OCI-LY3 (cell line): ENCODE results near the gene FZD2.
"Not testable (repeated sequence)": the region's sequence is repeated elsewhere in the genome, so short reads cannot be mapped to it uniquely, and the experiment has no call there.

ENCODE experiments used
- H2AFZ ChIP-seq: fragments of 200-600, 300-600 bp; shearing (Covaris generic); 2 replicates; pipeline ENCODE4 v1.6.0; 2014; ENCODE audit warnings: antibody characterized with exemption, low read depth, low read length
- H3K27ac ChIP-seq: fragments of 200-600, 300-600 bp; sonication (generic); 2 replicates; pipeline ENCODE4 v1.5.1; 2014; ENCODE audit warnings: mild to moderate bottlenecking, low read length, moderate library complexity, mixed read lengths
- H3K27me3 ChIP-seq: fragments of 200-600, 300-600 bp; sonication (generic); 2 replicates; pipeline ENCODE4 v1.6.1; 2014; ENCODE audit warnings: low read depth, low read length, mixed read lengths
- H3K36me3 ChIP-seq: fragments of 200-600, 300-600 bp; sonication (generic); replicated peaks from 2 replicates; pipeline ENCODE3; 2014; ENCODE audit warnings: low read depth, low read length, mixed read lengths
- H3K4me1 ChIP-seq: fragments of 300-600, 200-600 bp; sonication (generic); 2 replicates; pipeline ENCODE4 v1.6.1; 2014; ENCODE audit warnings: low read length, mixed read lengths
- H3K4me2 ChIP-seq: fragments of 200-600, 300-600 bp; sonication (generic); 2 replicates; pipeline ENCODE4 v1.6.1; 2014; ENCODE audit warnings: low read length, mixed read lengths
- H3K4me3 ChIP-seq: fragments of 300-600, 200-600 bp; sonication (generic); 2 replicates; pipeline ENCODE4 v1.5.1; 2014; ENCODE audit warnings: antibody characterized with exemption, mild to moderate bottlenecking, low read length, moderate library complexity
- H3K79me2 ChIP-seq: fragments of 300-600, 200-600 bp; shearing (Covaris generic); 2 replicates; pipeline ENCODE4 v1.6.1; 2014; ENCODE audit warnings: mild to moderate bottlenecking, low read length, mixed read lengths
- H3K9ac ChIP-seq: fragments of 300-600, 200-600 bp; shearing (Covaris generic); 2 replicates; pipeline ENCODE4 v1.6.0; 2014; ENCODE audit warnings: mild to moderate bottlenecking, low read length, moderate library complexity
- H3K9me3 ChIP-seq: fragments of 200-600, 300-600 bp; shearing (Covaris generic); 2 replicates; pipeline ENCODE4 v1.6.1; 2014; ENCODE audit warnings: low read length, mixed read lengths; ENCODE audit not compliant: insufficient read depth
- H4K20me1 ChIP-seq: fragments of 200-600, 300-600 bp; sonication (generic); 2 replicates; pipeline ENCODE4 v1.6.1; 2016; ENCODE audit warnings: low read length, mixed read lengths; ENCODE audit not compliant: insufficient read depth
- EZH2phosphoT487 ChIP-seq: fragments of 200-600 bp; shearing (Covaris generic); IDR thresholded peaks from 2 replicates; pipeline ENCODE4 v1.6.1; 2018; ENCODE audit warnings: antibody characterized with exemption, mixed run types, low read depth
- TF ChIP-seq, protein P1 (sequence below): fragments of 200-600, 300-600 bp; sonication (generic); IDR thresholded peaks from 2 replicates; pipeline ENCODE4 v1.5.1; 2014; ENCODE audit warnings: antibody characterized with exemption, low read length, low read depth

The FZD2 gene

GRCh38 chr17:44559634-44560554, 2.6 kb downstream of the FZD2 start:
- Histone ChIP-seq H3K9me3 (no peaks in the 10 kb centered on the region), H3K4me1 (peaks cover 8% of the 10 kb centered on the region), H3K27me3 (no peaks in the 10 kb centered on the region), H3K79me2 (peaks cover 11% of the 10 kb centered on the region), H4K20me1 (no peaks in the 10 kb centered on the region), H2AFZ (no peak overlapping the region), H3K36me3 (peaks cover 14% of the 10 kb centered on the region), H3K4me3 (no peak overlapping the region), H3K9ac (no peak overlapping the region), H3K27ac (no peak overlapping the region), H3K4me2 (no peak overlapping the region)
- TF ChIP-seq, protein P1, sequence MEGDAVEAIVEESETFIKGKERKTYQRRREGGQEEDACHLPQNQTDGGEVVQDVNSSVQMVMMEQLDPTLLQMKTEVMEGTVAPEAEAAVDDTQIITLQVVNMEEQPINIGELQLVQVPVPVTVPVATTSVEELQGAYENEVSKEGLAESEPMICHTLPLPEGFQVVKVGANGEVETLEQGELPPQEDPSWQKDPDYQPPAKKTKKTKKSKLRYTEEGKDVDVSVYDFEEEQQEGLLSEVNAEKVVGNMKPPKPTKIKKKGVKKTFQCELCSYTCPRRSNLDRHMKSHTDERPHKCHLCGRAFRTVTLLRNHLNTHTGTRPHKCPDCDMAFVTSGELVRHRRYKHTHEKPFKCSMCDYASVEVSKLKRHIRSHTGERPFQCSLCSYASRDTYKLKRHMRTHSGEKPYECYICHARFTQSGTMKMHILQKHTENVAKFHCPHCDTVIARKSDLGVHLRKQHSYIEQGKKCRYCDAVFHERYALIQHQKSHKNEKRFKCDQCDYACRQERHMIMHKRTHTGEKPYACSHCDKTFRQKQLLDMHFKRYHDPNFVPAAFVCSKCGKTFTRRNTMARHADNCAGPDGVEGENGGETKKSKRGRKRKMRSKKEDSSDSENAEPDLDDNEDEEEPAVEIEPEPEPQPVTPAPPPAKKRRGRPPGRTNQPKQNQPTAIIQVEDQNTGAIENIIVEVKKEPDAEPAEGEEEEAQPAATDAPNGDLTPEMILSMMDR, result no peak
- no peak for TF ChIP-seq EZH2phosphoT487

DNA sequence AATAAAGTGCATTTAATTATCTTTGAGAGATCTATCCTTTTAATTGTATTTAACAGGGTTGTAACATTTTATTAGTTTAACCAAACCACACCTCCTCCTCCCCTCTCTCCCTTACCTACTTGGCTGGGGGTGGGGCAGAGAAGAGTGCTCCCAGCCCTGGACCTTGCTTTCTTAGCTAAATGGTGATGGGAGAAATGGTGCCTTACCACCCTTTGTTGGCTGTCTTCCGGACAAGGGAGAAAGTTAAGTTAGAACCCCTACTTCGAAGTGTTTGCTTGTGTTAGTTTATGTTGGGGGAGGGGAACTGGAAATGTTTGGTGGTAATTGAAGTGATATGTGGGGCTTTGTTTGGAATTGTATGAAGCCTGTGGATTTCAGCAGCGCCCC, 3.9 kb downstream of the FZD2 start:
- no peak overlapping the region for H3K4me3 ChIP-seq
- no peak overlapping the region for H3K27ac ChIP-seq
- H3K27me3 ChIP-seq, result no peaks in the 10 kb centered on the region
- no peak overlapping the region for H3K9ac ChIP-seq
- H3K4me1 ChIP-seq, result no peaks in the 10 kb centered on the region; the same call in 1 of the 2 replicates
- peaks cover 14% of the 10 kb centered on the region for H3K36me3 ChIP-seq
- H3K9me3 ChIP-seq, result peaks cover 4% of the 10 kb centered on the region; the same call in 1 of the 2 replicates
- no peaks in the 10 kb centered on the region for H4K20me1 ChIP-seq
- no peak overlapping the region for H3K4me2 ChIP-seq
- H3K79me2 ChIP-seq, result peaks cover 11% of the 10 kb centered on the region
- TF ChIP-seq, protein P1, result no peak
- no peak overlapping the region for H2AFZ ChIP-seq

DNA sequence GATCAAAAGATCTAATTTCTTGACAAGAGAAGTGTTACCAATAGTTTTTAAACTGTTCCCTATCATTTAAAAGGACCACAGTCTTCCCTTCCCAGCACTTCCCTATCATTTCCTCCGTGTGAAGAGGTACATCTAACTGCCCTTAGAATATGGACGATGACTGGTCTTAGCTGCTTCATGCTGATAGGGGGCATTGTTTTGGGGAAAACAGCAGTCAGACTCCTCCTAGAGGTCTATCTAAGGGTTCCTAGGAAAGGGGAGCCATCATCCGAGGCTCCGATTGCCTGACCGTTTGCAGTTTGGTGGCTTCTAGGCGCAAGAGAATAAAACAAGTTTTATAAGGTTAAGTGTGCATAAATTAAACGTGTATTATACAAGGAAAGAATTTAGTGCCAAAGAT, 7.1 kb downstream of the FZD2 start:
- Histone ChIP-seq H3K9ac (no peak overlapping the region), H3K9me3 (peaks cover 4% of the 10 kb centered on the region; the same call in 1 of the 2 replicates), H3K4me2 (no peak overlapping the region), H2AFZ (no peak overlapping the region), H3K27me3 (no peaks in the 10 kb centered on the region), H3K4me1 (no peaks in the 10 kb centered on the region), H4K20me1 (no peaks in the 10 kb centered on the region), H3K27ac (no peak overlapping the region), H3K79me2 (no peaks in the 10 kb centered on the region), H3K36me3 (peaks cover 3% of the 10 kb centered on the region), H3K4me3 (no peak overlapping the region)
- TF ChIP-seq, protein P1, result no peak
- TF ChIP-seq EZH2phosphoT487, result no peak

DNA sequence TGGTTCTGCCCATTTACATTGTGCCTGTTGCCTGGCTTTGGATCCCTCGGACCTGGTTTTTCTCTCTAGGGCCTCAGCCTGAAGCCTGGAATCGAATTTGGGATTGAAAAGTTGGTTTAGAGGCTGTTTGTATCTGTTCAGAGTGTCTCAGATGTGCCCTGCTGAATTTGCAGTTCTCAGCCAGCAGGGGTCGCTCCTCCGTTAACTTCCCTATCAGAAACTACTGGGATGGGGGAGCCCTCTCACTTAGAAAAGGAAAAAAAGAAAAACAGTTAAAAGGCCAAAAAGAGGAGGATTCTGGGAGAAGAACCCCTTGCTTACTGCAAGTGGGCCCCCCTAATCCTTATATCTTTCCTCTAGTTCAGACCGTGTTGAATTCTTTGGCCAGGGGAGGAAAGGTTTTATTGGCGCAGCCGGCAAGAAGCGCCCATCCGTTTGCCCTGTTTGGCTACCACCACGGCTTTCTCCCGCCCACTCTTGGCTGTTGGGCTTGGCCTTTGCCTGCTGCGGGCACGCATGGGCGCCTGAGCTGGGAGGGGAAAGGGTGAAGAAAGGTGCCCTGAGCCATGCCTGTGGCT, 8.7 kb downstream of the FZD2 start:
- no peak overlapping the region for H3K27ac ChIP-seq
- no peak for TF ChIP-seq EZH2phosphoT487
- TF ChIP-seq, protein P1, result peak; percentile 54
- H4K20me1 ChIP-seq, result no peaks in the 10 kb centered on the region
- H3K4me3 ChIP-seq, result no peak overlapping the region
- H3K9me3 ChIP-seq, result peaks cover 4% of the 10 kb centered on the region; the same call in 1 of the 2 replicates
- no peaks in the 10 kb centered on the region for H3K36me3 ChIP-seq
- no peak overlapping the region for H3K4me2 ChIP-seq
- H3K9ac ChIP-seq, result no peak overlapping the region
- H2AFZ ChIP-seq, result no peak overlapping the region
- H3K79me2 ChIP-seq, result no peaks in the 10 kb centered on the region
- H3K4me1 ChIP-seq, result no peaks in the 10 kb centered on the region
- no peaks in the 10 kb centered on the region for H3K27me3 ChIP-seq

GRCh38 chr17:44568311-44568944, 11.1 kb downstream of the FZD2 start:
- H3K27me3 ChIP-seq, H3K27ac ChIP-seq, H4K20me1 ChIP-seq, H3K4me2 ChIP-seq, H3K4me3 ChIP-seq, H2AFZ ChIP-seq, H3K9me3 ChIP-seq, H3K4me1 ChIP-seq, H3K9ac ChIP-seq, H3K79me2 ChIP-seq, H3K36me3 ChIP-seq: not testable (repeated sequence)
